MM.1S (cell line): ENCODE measurements around the gene GP1BA.

Source experiments
- DNase-seq: peaks from one replicate; pipeline ENCODE4 v3.0.0-alpha.2; 2015
- H2AFZ ChIP-seq: fragments of 300-600 bp; sonication (generic); 2 replicates; pipeline ENCODE4 v1.6.0; 2016; ENCODE audit warnings: antibody characterized with exemption, low read length
- H3F3A ChIP-seq: fragments of 300-600 bp; sonication (generic); 2 replicates; pipeline ENCODE4 v1.6.1; 2016; ENCODE audit warnings: mild to moderate bottlenecking, antibody characterized with exemption, low read length, moderate library complexity, mixed read lengths; ENCODE audit not compliant: insufficient read depth
- H3K27ac ChIP-seq: fragments of 300-600 bp; sonication (generic); 2 replicates; pipeline ENCODE4 v1.5.1; 2016; ENCODE audit warnings: mild to moderate bottlenecking, low read length
- H3K27me3 ChIP-seq: fragments of 300-600 bp; sonication (generic); replicated peaks from 2 replicates; pipeline ENCODE4 v1.6.0; 2016; ENCODE audit warnings: low read length; ENCODE audit not compliant: insufficient read depth
- H3K36me3 ChIP-seq: fragments of 300-600 bp; sonication (generic); replicated peaks from 2 replicates; pipeline ENCODE4 v1.6.1; 2016; ENCODE audit warnings: mild to moderate bottlenecking, low read length, mixed read lengths; ENCODE audit not compliant: insufficient read depth
- H3K4me1 ChIP-seq: fragments of 300-600 bp; sonication (generic); 2 replicates; pipeline ENCODE4 v1.6.1; 2016; ENCODE audit warnings: low read length, mixed read lengths
- H3K4me2 ChIP-seq: fragments of 300-600 bp; sonication (generic); 2 replicates; pipeline ENCODE4 v1.6.0; 2016; ENCODE audit warnings: low read depth, low read length
- H3K4me3 ChIP-seq: fragments of 300-600 bp; sonication (generic); 2 replicates; pipeline ENCODE4 v1.5.1; 2016; ENCODE audit warnings: low read length, mixed read lengths
- H3K79me2 ChIP-seq: fragments of 300-600 bp; sonication (generic); 2 replicates; pipeline ENCODE4 v1.6.1; 2016; ENCODE audit warnings: mixed run types, low read length, mixed read lengths
- H3K9ac ChIP-seq: fragments of 300-600 bp; sonication (generic); 2 replicates; pipeline ENCODE4 v1.6.1; 2016; ENCODE audit warnings: low read length, mixed read lengths
- H3K9me2 ChIP-seq: fragments of 300-600 bp; sonication (generic); replicated peaks from 2 replicates; pipeline ENCODE4 v1.6.1; 2016; ENCODE audit warnings: mild to moderate bottlenecking, low read length, mixed read lengths; ENCODE audit not compliant: insufficient read depth
- H3K9me3 ChIP-seq: fragments of 300-600 bp; sonication (generic); replicated peaks from 2 replicates; pipeline ENCODE4 v1.6.1; 2016; ENCODE audit warnings: mild to moderate bottlenecking, low read length, mixed read lengths; ENCODE audit not compliant: insufficient read depth
- H4K20me1 ChIP-seq: fragments of 300-600 bp; sonication (generic); 2 replicates; pipeline ENCODE4 v1.6.1; 2016; ENCODE audit warnings: mild to moderate bottlenecking, low read length, moderate library complexity, mixed read lengths; ENCODE audit not compliant: insufficient read depth
- CTCF ChIP-seq: fragments of 300-600 bp; sonication (generic); IDR thresholded peaks from 2 replicates; pipeline ENCODE4 v1.5.1; 2016; ENCODE audit warnings: antibody characterized with exemption, low read length, mixed read lengths
- EZH2 ChIP-seq: fragments of 300-600 bp; sonication (generic); optimal IDR thresholded peaks from 2 replicates; pipeline ENCODE3; 2017; ENCODE audit warnings: low read depth, mild to moderate bottlenecking, antibody characterized with exemption, low read length, mixed read lengths
- EZH2phosphoT487 ChIP-seq: fragments of 300-600 bp; sonication (generic); IDR thresholded peaks from 2 replicates; pipeline ENCODE4 v1.6.1; 2018; ENCODE audit warnings: antibody characterized with exemption, low read length

GP1BA gene

GRCh38 chr17:4937553-4937952, 5.5 kb downstream of the GP1BA start:
- H3K79me2 ChIP-seq: peaks cover 48% of the 10 kb centered on the region
- H3K36me3 ChIP-seq: no peaks in the 10 kb centered on the region
- H3F3A ChIP-seq: peaks cover 29% of the 10 kb centered on the region
- no peak for DNase-seq
- no peak overlapping the region for H3K27ac ChIP-seq
- no peaks in the 10 kb centered on the region for H4K20me1 ChIP-seq
- H3K4me2 ChIP-seq: no peak overlapping the region
- H3K27me3 ChIP-seq: no peaks in the 10 kb centered on the region
- H3K9me2 ChIP-seq: no peaks in the 10 kb centered on the region
- no peak overlapping the region for H3K4me3 ChIP-seq
- no peak overlapping the region for H3K9ac ChIP-seq
- no peaks in the 10 kb centered on the region for H3K9me3 ChIP-seq
- peaks cover 24% of the 10 kb centered on the region for H3K4me1 ChIP-seq
- no peak overlapping the region for H2AFZ ChIP-seq
- TF ChIP-seq EZH2phosphoT487 (no peak), CTCF (no peak), EZH2 (no peak)

- Histone ChIP-seq H3K4me1 (peaks cover 26% of the 10 kb centered on the region), H3K9me3 (no peaks in the 10 kb centered on the region), H3K4me2 (no peak overlapping the region), H3K36me3 (no peaks in the 10 kb centered on the region), H3K27me3 (no peaks in the 10 kb centered on the region), H3K9me2 (no peaks in the 10 kb centered on the region), H3K27ac (no peak overlapping the region), H2AFZ (no peak overlapping the region), H4K20me1 (no peaks in the 10 kb centered on the region), H3K9ac (no peak overlapping the region), H3K4me3 (no peak overlapping the region), H3K79me2 (peaks cover 53% of the 10 kb centered on the region), H3F3A (peaks cover 34% of the 10 kb centered on the region)
- no peak for DNase-seq
- no peak for TF ChIP-seq EZH2phosphoT487
- TF ChIP-seq EZH2: no peak
- no peak for TF ChIP-seq CTCF
These were observed 6.0 kb downstream of the GP1BA start for GRCh38 chr17:4938069-4938491.

- H2AFZ ChIP-seq: peak overlapping the region; percentile 77
- no peaks in the 10 kb centered on the region for H3K27me3 ChIP-seq
- peak overlapping the region; percentile 91; the same call in 1 of the 2 replicates for H3K27ac ChIP-seq
- H3K9me3 ChIP-seq: no peaks in the 10 kb centered on the region
- peaks cover 42% of the 10 kb centered on the region for H3F3A ChIP-seq
- H3K4me1 ChIP-seq: peaks cover 27% of the 10 kb centered on the region
- no peaks in the 10 kb centered on the region for H3K36me3 ChIP-seq
- peak overlapping the region; percentile 95 for H3K9ac ChIP-seq
- no peaks in the 10 kb centered on the region for H3K9me2 ChIP-seq
- peak overlapping the region; percentile 78 for H3K4me3 ChIP-seq
- no peaks in the 10 kb centered on the region for H4K20me1 ChIP-seq
- peaks cover 62% of the 10 kb centered on the region for H3K79me2 ChIP-seq
- no peak for TF ChIP-seq CTCF
- TF ChIP-seq EZH2phosphoT487: no peak
- no peak for TF ChIP-seq EZH2
- peak; percentile 49 for DNase-seq
- peak overlapping the region; percentile 96 for H3K4me2 ChIP-seq
These were observed 6.8 kb downstream of the GP1BA start for GRCh38 chr17:4938688-4939545.
